Stimulated activated CD8-positive, alpha-beta memory T cell treated with anti-CD3 and anti-CD28 coated beads, Interleukin-4, amount 100 ng/mL, for 4 hours (primary cell): Measurements from ENCODE around the gene PEBP1.

Source experiments
- DNase-seq, 2 donors: peaks; one replicate each; pipeline ENCODE4 v3.0.0-alpha.2; 2020; ENCODE audit warnings: low read depth in 2 of 2, low spot score in 1 of 2

Gene PEBP1

GRCh38 chr12:118135788-118136558 is at the start of gene PEBP1:
TSS of gene PEBP1 (plus strand) at chr12:118136124. CDS start at chr12:118136210, 86 bp downstream.
- peak; percentile 80 for DNase-seq

- DNase-seq: no peak
Observed at GRCh38 chr12:118089782-118090181, 46.1 kb upstream of the PEBP1 start.

GRCh38 chr12:118094039-118094438 is 41.9 kb upstream of the PEBP1 start:
- no peak for DNase-seq

GRCh38 chr12:118098401-118098800 is 37.5 kb upstream of the PEBP1 start:
- DNase-seq: no peak

GRCh38 chr12:118098911-118099671 is 36.8 kb upstream of the PEBP1 start:
- no peak for DNase-seq

GRCh38 chr12:118101051-118101450 is 34.9 kb upstream of the PEBP1 start:
- no peak for DNase-seq

GRCh38 chr12:118102070-118102469 is 33.9 kb upstream of the PEBP1 start:
- no peak for DNase-seq

- DNase-seq: no peak
Observed at GRCh38 chr12:118102609-118103008, 33.3 kb upstream of the PEBP1 start.

- DNase-seq: no peak
Observed at GRCh38 chr12:118103201-118103600, 32.7 kb upstream of the PEBP1 start.

- DNase-seq: no peak
Observed at GRCh38 chr12:118103601-118104382, 32.1 kb upstream of the PEBP1 start, which contains the start of gene VSIG10. TSS of gene VSIG10 (minus strand) at chr12:118104011. CDS start at chr12:118103671, 340 bp downstream.

GRCh38 chr12:118107011-118107410 is 28.9 kb upstream of the PEBP1 start:
- DNase-seq: no peak

- no peak for DNase-seq
Observed at GRCh38 chr12:118107694-118108093, 28.2 kb upstream of the PEBP1 start.

GRCh38 chr12:118109088-118109487 is 26.8 kb upstream of the PEBP1 start:
- no peak for DNase-seq

GRCh38 chr12:118119449-118119879 is 16.5 kb upstream of the PEBP1 start:
- no peak for DNase-seq

GRCh38 chr12:118120579-118121363 is 15.2 kb upstream of the PEBP1 start:
- peak; percentile 16 to 28 for DNase-seq

GRCh38 chr12:118122264-118122663 is 13.7 kb upstream of the PEBP1 start:
- DNase-seq: no peak

GRCh38 chr12:118124333-118124874 is 11.5 kb upstream of the PEBP1 start:
- no peak for DNase-seq

- no peak for DNase-seq
Observed at GRCh38 chr12:118125743-118126118, 10.2 kb upstream of the PEBP1 start.

- DNase-seq: no peak
Observed at GRCh38 chr12:118126119-118126757, 9.7 kb upstream of the PEBP1 start.

- DNase-seq: no peak
Observed at GRCh38 chr12:118127867-118128266, 8.1 kb upstream of the PEBP1 start.
